Measurements from ENCODE around the gene FKBP15.
"Not testable (repeated sequence)": the region's sequence is repeated elsewhere in the genome, so short reads cannot be mapped to it uniquely, and the experiment has no call there.

FKBP15 gene, protein sequence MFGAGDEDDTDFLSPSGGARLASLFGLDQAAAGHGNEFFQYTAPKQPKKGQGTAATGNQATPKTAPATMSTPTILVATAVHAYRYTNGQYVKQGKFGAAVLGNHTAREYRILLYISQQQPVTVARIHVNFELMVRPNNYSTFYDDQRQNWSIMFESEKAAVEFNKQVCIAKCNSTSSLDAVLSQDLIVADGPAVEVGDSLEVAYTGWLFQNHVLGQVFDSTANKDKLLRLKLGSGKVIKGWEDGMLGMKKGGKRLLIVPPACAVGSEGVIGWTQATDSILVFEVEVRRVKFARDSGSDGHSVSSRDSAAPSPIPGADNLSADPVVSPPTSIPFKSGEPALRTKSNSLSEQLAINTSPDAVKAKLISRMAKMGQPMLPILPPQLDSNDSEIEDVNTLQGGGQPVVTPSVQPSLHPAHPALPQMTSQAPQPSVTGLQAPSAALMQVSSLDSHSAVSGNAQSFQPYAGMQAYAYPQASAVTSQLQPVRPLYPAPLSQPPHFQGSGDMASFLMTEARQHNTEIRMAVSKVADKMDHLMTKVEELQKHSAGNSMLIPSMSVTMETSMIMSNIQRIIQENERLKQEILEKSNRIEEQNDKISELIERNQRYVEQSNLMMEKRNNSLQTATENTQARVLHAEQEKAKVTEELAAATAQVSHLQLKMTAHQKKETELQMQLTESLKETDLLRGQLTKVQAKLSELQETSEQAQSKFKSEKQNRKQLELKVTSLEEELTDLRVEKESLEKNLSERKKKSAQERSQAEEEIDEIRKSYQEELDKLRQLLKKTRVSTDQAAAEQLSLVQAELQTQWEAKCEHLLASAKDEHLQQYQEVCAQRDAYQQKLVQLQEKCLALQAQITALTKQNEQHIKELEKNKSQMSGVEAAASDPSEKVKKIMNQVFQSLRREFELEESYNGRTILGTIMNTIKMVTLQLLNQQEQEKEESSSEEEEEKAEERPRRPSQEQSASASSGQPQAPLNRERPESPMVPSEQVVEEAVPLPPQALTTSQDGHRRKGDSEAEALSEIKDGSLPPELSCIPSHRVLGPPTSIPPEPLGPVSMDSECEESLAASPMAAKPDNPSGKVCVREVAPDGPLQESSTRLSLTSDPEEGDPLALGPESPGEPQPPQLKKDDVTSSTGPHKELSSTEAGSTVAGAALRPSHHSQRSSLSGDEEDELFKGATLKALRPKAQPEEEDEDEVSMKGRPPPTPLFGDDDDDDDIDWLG

DNA sequence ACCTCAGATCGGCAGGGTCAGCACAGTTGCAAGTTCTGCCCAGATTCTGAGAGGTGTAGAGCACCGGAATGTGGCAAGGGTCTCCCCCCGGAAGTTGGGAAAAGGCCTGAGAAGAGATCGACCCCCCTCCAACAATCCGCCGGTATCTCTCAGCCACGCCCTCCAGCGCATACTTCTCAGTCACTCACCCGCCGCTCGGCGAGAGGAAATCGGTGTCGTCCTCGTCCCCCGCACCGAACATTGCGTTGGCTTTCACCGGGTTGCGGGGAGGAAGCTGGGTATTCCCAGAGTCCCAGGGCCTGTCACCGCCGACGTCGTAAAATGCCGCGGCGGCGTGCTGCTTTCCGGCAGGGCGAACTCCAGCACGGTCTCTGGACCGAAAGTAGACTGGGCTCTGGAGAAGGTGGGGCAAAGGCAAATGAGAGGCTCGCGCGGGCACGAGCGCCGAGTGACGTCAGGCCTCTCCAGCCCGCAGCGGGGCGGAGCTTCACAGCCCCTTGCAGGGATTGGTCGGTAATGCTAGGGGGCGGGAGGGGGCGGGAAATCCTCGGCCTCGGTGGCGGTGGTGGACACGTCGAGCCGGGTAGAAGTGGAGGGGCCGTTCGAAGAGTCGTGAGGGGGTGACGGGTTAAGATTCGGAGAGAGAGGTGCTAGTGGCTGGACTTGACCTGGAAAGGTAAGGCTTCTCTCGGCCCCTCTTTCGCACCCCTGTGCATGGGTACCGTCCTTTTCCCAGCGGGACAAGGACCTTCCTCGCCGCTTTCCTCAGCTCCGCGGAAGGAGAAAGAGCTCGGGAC, at the start of gene FKBP15, which contains the start of gene SLC31A1:
Gene FKBP15, minus strand, starts transcription at position 275 of the 797 bp plus-strand sequence. Its CDS starts 34 bp downstream, at position 241.
Gene SLC31A1, plus strand, starts transcription at position 542 of the 797 bp plus-strand sequence. CDS start 34,605 bp downstream, outside the sequence.
- peak; percentile 95 for DNase-seq

DNA sequence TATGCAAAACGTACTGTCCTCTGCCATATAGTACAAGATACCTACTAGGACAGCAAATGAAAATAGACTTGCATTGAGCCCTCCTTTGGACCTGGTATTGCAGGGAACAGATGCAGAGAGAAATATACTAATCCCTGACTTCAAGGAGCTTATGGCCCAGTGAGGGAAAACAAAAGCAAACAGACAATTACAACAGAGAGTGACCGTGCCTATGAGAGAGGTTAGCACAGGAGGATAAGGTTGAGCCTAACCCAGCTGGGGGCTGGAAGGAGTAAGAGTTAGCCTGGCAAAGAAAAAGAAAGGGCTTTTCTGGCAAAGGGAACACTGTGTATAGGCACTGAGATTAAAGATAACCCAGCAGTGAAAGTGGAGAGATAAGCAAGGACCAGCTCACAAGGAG, 48.8 kb upstream of the FKBP15 start:
- no peak for DNase-seq

DNA sequence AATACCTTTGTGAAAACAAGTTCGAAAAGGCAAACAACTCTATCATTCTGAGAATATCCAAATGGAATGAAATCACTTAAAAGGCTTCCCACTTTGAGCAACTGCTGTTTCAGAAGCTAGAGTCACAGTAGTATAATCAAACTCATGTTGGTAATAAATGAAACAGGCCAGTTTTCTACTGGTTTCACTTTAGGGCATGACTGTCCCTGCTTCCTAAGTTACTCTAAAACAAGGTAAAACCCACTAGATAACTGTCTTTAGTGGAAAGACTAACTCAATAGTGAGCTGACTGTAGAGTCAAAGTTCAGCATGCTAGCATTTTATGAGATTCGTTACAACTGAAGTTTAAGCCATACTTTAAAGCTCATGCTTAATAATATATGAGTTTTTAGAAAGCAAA, 48.3 kb upstream of the FKBP15 start:
- no peak for DNase-seq

DNA sequence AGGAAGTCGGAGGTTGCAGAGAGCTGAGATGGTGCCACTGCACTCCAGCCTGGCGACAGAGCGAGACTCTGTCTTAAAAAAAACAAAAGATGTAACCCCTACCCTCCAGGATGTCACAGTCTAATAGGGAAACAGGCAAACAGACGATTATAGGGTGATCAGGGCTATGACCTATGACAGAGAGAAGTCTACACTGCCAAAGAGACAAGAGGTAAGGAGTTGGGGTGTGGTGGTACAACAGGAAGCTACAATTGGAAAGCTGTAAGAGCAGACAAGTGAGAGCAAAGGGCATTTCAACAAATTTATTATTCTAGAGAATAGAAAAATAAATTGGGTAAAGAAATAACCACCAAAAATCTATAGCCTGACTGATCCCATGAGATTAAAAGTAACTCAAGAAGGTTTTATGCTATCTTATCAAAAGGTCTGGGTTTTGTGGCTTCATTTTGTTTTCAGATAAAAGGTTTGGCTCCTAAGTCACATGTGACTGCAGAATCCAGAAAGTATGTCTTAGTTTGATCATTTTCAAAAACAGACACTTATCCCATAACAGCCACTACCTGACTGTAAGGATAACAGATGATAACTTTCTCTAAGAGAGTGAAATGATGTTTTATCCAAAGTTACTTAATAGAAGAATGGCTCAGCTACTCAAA, 47.0 kb upstream of the FKBP15 start:
- no peak for DNase-seq

DNA sequence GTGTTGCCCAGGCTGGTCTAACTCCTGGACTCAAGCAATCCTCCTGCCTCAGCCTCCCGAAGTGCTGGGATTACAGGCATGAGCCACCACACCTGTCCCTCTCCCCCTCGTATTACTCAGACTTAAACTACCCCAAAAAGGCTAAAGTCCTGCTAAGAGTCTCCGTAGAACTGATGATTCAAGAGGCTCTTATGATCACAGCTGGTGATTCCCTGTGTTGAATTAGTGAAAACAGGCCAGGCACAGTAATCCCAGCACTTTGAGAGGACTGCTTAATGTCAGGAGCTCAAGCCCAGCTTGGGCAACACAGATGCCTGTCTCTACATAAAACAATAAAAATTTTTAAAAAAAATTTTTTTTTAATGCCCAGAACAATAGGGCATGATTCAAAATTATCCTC, 45.1 kb upstream of the FKBP15 start:
- no peak for DNase-seq

DNA sequence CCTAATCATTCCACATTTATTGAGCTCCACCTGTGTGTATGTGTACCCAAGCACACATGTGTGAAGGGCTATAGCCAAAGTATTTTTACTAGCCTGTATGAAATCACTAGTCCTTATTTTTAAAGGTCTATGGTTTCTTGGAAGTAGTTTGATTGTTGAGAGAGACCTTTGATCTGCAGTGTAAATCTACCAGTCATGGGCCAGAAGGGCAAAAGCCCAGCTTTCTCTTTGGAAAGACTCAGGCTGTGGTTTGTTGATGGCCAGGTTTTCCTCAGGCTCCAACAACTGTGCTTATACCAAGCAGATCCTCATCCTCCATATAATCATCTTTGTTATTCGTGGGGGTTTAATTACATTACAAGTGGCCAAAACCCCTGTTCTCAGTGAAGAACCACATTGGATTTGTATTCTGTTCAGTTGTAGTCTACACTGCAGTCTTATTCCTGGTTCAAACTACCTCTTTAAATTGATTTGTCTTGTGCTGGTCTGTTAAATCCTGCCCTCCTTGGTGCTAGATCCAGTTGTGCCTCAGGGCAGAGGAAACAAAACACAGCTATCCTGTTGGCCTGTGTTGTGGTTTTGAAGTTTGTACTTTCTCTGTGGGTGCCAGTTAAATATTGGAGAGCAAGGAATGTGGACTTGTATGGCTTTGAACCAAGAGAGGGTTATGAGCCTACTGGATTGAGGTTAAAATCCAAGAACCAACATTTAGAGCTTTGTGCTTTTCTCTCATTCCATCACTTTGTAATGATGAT, 41.0 kb upstream of the FKBP15 start:
- no peak for DNase-seq

DNA sequence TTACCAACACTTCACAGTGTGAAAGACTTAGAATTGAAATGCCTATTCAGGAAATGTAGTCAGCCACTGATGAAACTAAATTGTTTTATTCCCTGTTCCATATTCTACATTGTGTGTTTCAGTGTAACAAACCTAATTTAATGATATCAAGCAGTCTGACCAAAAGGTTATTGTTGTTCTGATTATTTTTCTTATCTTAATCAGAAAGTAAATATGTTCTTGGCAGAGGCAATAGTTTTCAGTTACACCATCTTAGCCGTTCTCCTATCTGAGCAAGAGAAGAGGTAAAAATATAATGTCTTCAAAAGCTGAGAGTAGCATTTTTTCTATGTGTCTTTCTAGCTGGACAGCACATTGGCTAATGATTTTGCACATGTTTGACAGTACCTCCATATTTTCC, 37.2 kb upstream of the FKBP15 start:
- DNase-seq: no peak

DNA sequence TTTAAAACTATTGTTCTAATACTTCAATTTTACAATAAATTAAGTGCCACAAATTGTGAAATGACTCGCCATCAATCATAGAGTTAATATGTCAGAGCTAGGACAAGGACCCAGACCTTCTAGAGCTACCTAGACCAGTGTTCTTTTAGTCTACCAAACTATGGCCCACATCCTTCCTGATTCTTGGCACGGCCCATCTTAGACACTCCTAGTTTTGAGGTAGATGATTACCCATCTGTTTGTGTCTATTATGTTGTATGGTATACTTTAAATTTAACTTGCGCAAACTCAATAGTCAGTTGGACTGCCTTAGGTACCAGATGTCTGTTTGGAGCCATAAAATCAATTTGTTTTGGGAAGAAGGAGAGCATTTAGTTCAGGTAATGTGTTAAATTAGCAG, 36.8 kb upstream of the FKBP15 start:
- DNase-seq: no peak

DNA sequence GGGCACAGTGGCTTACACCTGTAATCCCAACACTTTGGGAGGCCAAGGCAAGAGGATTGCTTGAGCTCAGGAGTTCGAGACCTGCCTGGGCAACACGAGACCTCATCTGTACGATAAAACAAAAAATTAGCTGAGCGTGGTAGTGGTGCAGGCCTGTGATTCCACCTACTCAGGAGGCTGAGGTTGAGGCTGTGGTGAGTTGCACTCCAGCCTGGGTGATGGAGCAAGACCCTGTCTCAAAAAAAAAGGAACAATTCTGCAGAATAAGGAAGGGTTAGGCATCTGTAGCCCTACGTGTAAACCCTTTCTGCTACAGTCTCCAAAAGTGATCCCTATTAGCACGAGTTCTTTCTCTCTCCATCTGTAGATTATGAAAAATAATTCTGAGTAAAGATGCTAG, 34.4 kb upstream of the FKBP15 start:
- DNase-seq: no peak

DNA sequence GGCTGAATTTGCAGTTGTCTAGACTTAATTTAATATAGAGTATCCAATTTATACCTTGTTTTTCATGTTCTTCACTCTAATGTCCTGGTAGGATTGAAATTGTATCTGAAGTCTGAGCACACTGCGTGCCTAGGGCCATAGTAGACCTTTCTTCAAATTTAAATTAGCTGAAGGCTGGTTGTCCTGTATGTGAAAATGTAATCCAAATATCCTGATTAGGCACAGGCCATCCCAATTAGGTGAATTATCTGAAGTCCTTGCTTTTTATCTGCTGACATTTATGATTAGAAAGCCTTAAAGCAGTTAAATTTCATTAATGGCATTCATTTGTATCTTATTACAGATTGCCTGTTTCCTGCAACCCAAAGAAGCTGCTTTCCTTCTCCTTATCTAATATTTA, 33.9 kb upstream of the FKBP15 start:
- no peak for DNase-seq

DNA sequence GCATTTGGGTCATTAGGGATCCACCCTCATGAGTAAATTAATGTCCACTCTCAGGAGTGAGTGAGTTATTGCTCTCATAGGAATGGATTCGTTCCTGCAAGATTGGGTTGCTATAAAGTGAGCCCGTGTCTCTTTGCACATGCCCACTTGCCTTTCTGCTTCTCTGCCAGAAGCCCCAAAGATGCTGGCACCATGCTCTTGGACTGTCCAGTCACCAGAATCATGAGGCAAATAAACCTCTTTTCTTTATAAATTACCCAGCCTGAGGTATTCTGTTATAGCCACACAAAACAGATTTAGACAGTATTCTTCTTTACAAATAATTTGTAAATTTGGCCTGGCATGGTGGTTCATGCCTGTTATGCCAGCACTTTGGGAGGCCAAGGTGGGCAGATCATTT, 29.7 kb upstream of the FKBP15 start:
- no peak for DNase-seq

DNA sequence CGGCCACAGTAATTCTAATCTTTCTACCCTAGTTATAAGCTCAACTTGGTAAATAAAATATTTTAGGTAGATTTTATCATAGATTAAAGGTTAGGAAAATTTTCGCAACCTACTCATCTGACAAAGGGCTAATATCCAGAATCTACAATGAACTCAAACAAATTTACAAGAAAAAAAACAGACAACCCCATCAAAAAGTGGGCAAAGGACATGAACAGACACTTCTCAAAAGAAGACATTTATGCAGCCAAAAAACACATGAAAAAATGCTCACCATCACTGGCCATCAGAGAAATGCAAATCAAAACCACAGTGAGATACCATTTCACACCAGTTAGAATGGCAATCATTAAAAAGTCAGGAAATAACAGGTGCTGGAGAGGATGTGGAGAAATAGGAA, 28.6 kb upstream of the FKBP15 start:
- not testable (repeated sequence) for DNase-seq

DNA sequence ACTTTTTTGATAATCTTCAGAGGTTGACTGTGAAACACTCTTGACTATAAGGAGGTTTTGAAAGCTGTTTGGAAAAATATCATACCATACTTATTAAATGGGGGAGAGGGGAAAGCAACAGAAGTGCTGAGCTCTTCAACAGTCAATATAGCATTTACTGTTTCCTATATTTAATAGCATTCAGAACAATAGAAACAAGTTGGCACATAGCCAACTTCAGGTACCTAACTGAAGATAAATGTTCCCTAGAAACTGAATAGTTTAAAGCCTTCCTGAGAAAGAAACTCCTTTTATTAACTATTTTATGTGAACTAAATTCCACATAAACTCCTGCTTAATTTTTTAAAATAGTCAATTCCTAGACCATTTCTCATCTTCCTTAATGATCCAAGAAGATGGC, 26.6 kb upstream of the FKBP15 start:
- DNase-seq: no peak

DNA sequence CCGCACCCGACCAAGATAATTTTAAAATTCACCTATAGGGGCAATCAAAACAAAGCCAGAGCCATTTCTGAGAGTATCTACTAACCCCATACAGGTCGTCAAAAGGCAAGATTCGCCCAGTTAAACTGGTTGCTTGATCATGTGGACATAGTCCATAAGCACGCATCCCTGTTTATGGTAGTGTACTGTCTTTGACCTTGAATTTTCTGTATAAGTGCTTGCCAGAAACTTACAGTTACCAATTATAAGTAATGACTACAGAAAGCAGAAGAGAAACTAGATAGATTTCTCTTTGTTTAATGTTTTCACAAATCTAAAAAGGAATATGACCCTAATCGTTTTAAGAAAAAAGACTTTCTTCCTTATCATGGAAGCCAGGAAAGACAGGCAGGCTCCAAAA, 25.9 kb upstream of the FKBP15 start:
- DNase-seq: no peak

DNA sequence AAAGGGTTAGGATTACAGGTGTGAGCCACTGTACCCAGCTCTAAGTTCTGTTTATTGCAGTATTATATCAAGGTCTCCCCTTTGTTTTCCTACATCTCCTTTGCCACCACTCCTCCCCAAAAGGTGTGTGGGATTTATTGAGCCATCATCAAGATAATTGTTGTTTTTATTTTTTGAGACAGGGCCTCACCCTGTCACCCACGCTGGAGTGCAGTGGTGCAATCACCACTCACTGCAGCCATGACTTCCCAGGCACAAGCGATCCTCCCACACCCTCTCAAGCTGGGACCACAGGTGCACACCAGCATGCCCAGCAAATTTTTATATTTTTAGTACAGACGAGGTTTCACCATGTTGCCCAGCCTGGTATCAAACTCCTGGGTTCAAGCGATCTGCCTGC, 24.8 kb upstream of the FKBP15 start:
- DNase-seq: no peak

DNA sequence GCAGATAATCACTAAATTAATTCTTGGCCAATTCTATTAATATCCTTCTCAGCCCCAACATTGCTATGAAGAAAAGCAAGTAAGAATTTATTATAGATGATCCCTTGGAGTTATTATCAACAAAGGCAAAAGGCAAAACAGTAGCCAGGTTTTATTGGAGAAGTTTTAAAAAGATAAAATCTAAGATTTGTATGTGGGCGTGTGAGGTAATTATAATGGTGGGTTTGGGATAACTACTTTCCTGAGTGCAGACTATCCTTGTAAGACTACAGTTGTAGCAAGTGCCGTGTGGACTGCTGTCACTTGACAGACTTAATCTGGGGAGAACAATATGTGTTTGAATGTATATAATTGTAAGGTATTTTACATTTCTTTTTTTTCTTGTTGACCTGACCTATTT, 23.5 kb upstream of the FKBP15 start:
- DNase-seq: no peak

DNA sequence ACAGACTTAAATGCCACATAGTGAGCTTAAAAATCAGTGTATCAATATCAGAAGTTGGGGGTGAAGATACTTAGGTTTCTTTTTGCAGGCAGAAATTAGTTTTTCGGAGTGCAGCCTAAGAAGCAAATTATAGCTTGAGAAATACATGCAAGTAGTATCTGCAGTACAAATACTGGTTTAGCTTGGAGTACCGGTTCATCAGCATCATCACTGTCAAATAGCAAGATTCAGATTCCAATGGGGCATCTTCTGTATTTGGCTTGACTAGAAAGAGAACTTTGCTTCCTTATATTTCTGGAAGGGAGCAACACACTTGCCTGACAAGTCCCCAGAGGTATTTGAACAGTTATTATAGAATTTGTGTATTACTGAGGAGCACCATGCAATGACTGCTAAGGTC, 20.1 kb upstream of the FKBP15 start:
- no peak for DNase-seq

DNA sequence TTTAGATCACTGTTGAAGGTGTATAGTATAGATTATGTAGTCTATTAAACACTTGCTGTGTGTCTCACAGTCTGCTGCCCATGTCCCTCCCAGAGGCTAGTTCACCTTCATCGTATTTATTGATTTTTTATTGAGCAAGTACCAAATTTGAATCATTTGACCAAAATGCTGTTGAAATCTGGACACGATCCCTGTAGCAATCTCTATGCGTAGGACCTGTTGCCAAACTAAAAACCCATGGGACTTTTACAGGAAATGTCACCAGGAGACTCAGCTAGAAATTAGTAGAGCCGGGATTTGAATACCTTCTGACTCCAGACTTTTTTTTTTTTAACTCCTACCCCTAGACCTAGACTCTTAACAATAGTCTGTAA, 17.8 kb upstream of the FKBP15 start:
- DNase-seq: no peak

DNA sequence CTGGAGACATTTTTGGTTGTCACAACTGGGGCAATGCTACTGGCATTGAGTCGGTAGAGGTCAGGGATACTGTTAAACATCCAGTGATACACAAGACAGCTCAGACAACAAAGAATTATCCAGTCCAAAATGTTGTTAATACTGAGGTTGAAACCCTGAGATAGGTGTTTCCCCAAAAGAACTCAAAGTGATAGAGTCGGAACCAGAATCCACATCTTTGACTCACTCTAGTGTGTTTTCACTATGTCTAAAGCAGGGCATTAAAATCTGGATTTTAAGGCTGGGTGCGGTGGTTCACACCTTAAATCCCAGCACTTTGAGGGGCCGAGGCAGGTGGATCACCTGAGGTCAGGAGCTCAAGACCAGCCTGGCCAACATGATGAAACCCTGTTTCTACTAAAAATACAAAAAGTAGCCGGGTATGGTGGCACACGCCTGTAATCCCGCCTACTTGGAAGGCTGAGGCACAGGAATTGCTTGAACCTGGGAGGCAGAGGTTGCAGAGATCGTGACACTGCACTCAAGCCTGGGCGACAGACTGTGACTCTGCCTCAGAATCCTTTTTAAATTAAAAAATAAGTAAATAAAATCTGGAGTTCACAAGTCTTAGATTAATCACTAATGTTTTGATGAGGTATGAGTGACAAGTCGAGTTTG, 17.3 kb upstream of the FKBP15 start:
- DNase-seq: no peak

DNA sequence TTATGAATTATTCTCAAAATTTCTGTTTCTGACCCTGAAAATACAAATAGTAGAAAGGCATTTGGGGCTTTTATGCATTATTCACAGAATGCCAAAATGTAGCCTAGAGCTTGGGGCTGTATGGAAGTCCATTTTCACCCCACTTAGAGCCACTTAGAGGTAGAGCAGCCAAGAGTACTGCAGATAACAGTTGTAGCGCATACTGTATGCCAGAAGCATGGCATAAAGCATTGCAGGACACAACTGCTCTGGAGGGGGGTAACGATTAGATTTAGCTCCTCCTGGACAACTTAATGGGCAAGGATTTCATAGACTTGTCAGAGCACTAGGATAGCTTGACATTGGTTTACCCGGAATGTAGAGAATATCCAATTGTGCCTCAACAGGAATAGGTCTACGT, 15.9 kb upstream of the FKBP15 start:
- no peak for DNase-seq

Data from activated CD4-positive, alpha-beta T cell treated with anti-CD3 and anti-CD28 coated beads, Interleukin-2, amount 50 U/mL, for 1 hour (primary cell).